Measurements from ENCODE around the gene ERAP2. TPM values are rescaled to one million over a fixed set of nuclear protein-coding genes. Genes with fewer than 3 reads are reported as not detected.

Gene ERAP2
- total RNA-seq, 2 experiments from 2014 or later, result 19.5 to 29.3 TPM

DNA sequence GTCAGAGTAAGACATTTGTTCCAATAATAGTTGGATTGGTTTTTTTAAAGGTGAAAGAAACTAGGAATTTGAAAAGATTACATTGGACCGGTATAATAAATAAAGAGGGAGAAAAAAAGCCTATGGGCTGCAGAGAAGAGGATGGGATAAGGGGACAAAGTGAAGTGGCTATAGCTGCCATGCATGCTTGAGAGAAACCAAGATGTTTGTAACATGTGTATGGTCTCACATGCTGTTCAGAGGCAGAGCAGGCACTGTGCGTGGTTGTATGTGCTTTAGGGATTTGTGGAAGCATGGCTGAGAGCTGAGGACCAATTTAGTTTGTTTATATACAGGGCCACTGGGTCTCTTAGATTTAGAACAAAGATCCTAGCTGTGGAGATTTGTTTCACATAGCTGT is 92.3 kb downstream of the ERAP2 start:
- ChIA-PET POLR2A (interaction anchor here (0.5 to 1.1 kb wide), 5 partner anchors 10 to 160 kb away, joined by 3 to 10 read pairs (median 3); partner anchors contain the start of gene ERAP1), CTCF (ENCODE audit: unreplicated experiment) (no interaction called here)
- DNase-seq (ENCODE audit: low spot score), result peak; percentile 19
- Histone ChIP-seq H3K4me2 (ENCODE audit: low read length) (peak overlapping the region; percentile 54), H2AFZ (ENCODE audit: low read length) (no peak overlapping the region), H3K79me2 (ENCODE audit: insufficient read depth, low read depth, low read length) (peaks cover 100% of the 10 kb centered on the region), H3K4me3 (ENCODE audit: low read depth, low read length, poor library complexity, severe bottlenecking) (no peak overlapping the region), H4K20me1 (ENCODE audit: insufficient read depth, low read length) (peaks cover 21% of the 10 kb centered on the region), H3K9me3 (ENCODE audit: low read length) (peaks cover 7% of the 10 kb centered on the region; the same call in 1 of the 2 replicates), H3K36me3 (ENCODE audit: insufficient read depth, low read length) (peaks cover 46% of the 10 kb centered on the region), H3K27ac (ENCODE audit: low read depth, low read length, poor library complexity, severe bottlenecking) (peak overlapping the region; percentile 33), H3K4me1 (ENCODE audit: insufficient read depth, low read length, poor library complexity, severe bottlenecking) (peaks cover 81% of the 10 kb centered on the region), H3K9me2 (ENCODE audit: insufficient read depth, low read length) (no peaks in the 10 kb centered on the region)
- no TSS peak for BruUV-seq (replicated peaks)
- TF ChIP-seq EZH2phosphoT487 (IDR thresholded peaks at IDR 0.05; ENCODE audit: borderline replicate concordance, low read depth, low read length), result no peak
- intact Hi-C loops (cut with micrococcal nuclease; ENCODE audit: unreplicated experiment), result no loop called here

Small RNAs within 50 kb of the gene (small RNA-seq; reads per million reads assigned to genes)
- not detected for gene RF00019

Other genes starting within 250 kb of the ERAP2 start
- 36.6 and 40.5 TPM in 2 replicates for gene CAST, start 214.1 kb upstream of the ERAP2 start, total RNA-seq (2014; rRNA removed; shearing (Covaris generic))
- 90.1 and 99.3 TPM in 2 replicates for gene CAST, start 214.1 kb upstream of the ERAP2 start, total RNA-seq (2022)
- gene ERAP1, start 68.6 kb upstream of the ERAP2 start, total RNA-seq (2014; rRNA removed; shearing (Covaris generic)), result 41.8 and 57.3 TPM in 2 replicates
- 54.0 and 69.4 TPM in 2 replicates for gene ERAP1, start 68.6 kb upstream of the ERAP2 start, total RNA-seq (2022)
- gene LNPEP, start 59.6 kb downstream of the ERAP2 start, total RNA-seq (2014; rRNA removed; shearing (Covaris generic)), result 68.5 and 79.1 TPM in 2 replicates
- gene LNPEP, start 59.6 kb downstream of the ERAP2 start, total RNA-seq (2022), result 116 and 139 TPM in 2 replicates